ENCODE results near the gene FAM210B. TPM values are rescaled to one million over a fixed set of nuclear protein-coding genes. Genes with fewer than 3 reads are reported as not detected.

FAM210B gene
- total and polyA plus RNA-seq, 9 of the 15 experiments (the other 6 are each of a cell fraction or from before 2014, with no cell fraction given), result 12.1 to 87.3 (median 47.6) TPM

DNA sequence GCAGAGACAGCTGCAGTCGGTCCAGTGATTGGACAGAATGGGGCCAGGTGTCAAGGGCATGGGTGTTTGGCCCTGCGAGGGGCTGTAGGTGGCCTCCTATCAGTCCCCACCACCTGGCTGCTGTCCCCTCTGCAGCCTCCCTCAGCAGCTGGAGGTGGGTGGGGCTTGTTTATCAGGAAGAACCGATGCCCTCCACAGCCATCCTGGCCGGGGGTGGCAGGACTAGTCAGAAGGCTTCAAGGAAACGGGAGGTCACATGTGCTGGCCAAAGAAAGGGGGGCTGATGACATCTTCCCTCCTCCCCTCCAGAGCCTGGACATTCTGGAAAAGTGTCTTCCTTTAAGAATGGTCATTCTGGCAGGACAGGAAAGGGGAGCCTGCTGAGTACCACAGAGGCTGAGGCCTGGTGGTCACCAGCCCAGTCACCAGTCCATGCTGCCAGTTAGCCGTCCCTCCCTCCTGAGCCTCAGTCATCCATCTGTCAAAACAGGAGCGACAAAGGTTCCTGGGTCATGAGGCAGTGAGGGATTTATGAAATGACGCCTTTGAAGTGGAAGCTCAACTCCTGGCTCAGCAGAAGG is 4.1 kb downstream of the FAM210B start (continued):
- TF ChIP-seq, protein P1, sequence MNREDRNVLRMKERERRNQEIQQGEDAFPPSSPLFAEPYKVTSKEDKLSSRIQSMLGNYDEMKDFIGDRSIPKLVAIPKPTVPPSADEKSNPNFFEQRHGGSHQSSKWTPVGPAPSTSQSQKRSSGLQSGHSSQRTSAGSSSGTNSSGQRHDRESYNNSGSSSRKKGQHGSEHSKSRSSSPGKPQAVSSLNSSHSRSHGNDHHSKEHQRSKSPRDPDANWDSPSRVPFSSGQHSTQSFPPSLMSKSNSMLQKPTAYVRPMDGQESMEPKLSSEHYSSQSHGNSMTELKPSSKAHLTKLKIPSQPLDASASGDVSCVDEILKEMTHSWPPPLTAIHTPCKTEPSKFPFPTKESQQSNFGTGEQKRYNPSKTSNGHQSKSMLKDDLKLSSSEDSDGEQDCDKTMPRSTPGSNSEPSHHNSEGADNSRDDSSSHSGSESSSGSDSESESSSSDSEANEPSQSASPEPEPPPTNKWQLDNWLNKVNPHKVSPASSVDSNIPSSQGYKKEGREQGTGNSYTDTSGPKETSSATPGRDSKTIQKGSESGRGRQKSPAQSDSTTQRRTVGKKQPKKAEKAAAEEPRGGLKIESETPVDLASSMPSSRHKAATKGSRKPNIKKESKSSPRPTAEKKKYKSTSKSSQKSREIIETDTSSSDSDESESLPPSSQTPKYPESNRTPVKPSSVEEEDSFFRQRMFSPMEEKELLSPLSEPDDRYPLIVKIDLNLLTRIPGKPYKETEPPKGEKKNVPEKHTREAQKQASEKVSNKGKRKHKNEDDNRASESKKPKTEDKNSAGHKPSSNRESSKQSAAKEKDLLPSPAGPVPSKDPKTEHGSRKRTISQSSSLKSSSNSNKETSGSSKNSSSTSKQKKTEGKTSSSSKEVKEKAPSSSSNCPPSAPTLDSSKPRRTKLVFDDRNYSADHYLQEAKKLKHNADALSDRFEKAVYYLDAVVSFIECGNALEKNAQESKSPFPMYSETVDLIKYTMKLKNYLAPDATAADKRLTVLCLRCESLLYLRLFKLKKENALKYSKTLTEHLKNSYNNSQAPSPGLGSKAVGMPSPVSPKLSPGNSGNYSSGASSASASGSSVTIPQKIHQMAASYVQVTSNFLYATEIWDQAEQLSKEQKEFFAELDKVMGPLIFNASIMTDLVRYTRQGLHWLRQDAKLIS (CRISPR knock-in tag; IDR thresholded peaks at IDR 0.05), result no peak
- TF ChIP-seq U2AF2 (optimal IDR thresholded peaks at IDR 0.05; ENCODE audit: low read depth, low read length) (no peak), YY1 (IDR thresholded peaks at IDR 0.05; ENCODE audit: borderline replicate concordance in 1 of 3, control insufficient read depth in 1 of 3, extremely low read depth in 1 of 3, insufficient read depth in 3 of 3, insufficient read length in 1 of 3, insufficient replicate concordance in 2 of 3, low read depth in 1 of 3, low read length in 2 of 3) (peak in 2 of 3 experiments; percentile 7 to 42), COPS2 (conservative IDR thresholded peaks at IDR 0.05) (no peak), CAMTA2 (CRISPR knock-in tag; conservative IDR thresholded peaks at IDR 0.05) (no peak), ZNF212 (CRISPR knock-in tag; IDR thresholded peaks at IDR 0.05) (no peak), EWSR1 (IDR thresholded peaks at IDR 0.05; ENCODE audit: borderline replicate concordance, low read depth, partially characterized antibody) (no peak), SMC3 (conservative IDR thresholded peaks at IDR 0.05; ENCODE audit: insufficient read depth, low read depth, low read length) (no peak), SLC30A9 (CRISPR knock-in tag; IDR thresholded peaks at IDR 0.05) (no peak), TARDBP (IDR thresholded peaks at IDR 0.05) (peak; percentile 70; the same call in 1 of the 2 replicates), POLR2AphosphoS5 (IDR thresholded peaks at IDR 0.05; ENCODE audit: control insufficient read depth, insufficient read depth, low read depth, low read length) (peak; percentile 98), XRCC5 (IDR thresholded peaks at IDR 0.05; ENCODE audit: low read depth, low read length) (peak; percentile 42; the same call in 1 of the 2 replicates), ARID1B (IDR thresholded peaks at IDR 0.05) (peak; percentile 99), DPF2 (IDR thresholded peaks at IDR 0.05) (peak; percentile 95)
- TF ChIP-seq, protein P2, sequence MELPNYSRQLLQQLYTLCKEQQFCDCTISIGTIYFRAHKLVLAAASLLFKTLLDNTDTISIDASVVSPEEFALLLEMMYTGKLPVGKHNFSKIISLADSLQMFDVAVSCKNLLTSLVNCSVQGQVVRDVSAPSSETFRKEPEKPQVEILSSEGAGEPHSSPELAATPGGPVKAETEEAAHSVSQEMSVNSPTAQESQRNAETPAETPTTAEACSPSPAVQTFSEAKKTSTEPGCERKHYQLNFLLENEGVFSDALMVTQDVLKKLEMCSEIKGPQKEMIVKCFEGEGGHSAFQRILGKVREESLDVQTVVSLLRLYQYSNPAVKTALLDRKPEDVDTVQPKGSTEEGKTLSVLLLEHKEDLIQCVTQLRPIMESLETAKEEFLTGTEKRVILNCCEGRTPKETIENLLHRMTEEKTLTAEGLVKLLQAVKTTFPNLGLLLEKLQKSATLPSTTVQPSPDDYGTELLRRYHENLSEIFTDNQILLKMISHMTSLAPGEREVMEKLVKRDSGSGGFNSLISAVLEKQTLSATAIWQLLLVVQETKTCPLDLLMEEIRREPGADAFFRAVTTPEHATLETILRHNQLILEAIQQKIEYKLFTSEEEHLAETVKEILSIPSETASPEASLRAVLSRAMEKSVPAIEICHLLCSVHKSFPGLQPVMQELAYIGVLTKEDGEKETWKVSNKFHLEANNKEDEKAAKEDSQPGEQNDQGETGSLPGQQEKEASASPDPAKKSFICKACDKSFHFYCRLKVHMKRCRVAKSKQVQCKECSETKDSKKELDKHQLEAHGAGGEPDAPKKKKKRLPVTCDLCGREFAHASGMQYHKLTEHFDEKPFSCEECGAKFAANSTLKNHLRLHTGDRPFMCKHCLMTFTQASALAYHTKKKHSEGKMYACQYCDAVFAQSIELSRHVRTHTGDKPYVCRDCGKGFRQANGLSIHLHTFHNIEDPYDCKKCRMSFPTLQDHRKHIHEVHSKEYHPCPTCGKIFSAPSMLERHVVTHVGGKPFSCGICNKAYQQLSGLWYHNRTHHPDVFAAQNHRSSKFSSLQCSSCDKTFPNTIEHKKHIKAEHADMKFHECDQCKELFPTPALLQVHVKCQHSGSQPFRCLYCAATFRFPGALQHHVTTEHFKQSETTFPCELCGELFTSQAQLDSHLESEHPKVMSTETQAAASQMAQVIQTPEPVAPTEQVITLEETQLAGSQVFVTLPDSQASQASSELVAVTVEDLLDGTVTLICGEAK (IDR thresholded peaks at IDR 0.05), result no peak
- TF ChIP-seq, protein P2 (CRISPR knock-in tag; IDR thresholded peaks at IDR 0.05), result no peak
